ENCODE results near the gene SRBD1.

The SRBD1 gene

GRCh38 chr2:45373534-45373933, 237.5 kb downstream of the SRBD1 start:
- DNase-seq (ENCODE audit: low read depth in 2 of 2) = no peak

DNA sequence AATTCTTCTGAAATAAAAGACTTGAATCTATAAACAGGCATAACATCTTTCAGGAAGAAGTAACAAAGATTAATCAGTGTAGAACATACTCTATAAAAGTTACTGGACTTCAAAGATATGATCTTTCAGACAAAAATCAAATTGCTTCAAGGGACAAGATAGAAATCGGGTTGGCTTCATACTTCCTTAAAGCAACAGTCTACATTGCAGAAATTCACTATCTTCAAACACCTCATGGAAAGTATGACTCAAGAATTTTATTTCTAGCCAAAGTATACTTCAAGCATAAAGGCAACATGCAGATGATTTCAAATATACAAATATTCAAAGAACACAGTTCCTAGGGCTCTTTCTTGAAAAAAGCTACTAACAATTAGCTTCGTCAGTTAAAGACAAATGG, 240.7 kb downstream of the SRBD1 start:
- no peak for DNase-seq (ENCODE audit: low read depth in 2 of 2)

DNA sequence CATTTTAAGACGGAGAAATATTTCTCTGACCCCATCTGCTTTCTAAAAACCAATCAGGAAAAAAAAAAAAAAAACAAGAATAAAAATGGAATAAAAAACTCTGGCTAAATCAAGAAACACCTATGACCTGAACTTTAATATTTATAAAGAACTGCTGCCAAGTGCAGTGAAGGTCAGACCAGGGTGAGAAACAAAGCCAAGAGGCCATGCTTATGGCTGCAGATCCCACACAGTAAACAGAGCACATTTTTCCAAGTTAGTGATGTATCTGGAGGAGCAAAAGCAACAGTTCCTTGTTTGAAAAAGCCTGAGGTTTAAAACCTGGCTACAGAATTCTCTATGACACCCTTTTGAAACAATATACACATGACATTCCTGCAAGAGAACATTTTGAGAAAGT, 242.3 kb downstream of the SRBD1 start:
- no peak for DNase-seq (ENCODE audit: low read depth in 2 of 2)

DNA sequence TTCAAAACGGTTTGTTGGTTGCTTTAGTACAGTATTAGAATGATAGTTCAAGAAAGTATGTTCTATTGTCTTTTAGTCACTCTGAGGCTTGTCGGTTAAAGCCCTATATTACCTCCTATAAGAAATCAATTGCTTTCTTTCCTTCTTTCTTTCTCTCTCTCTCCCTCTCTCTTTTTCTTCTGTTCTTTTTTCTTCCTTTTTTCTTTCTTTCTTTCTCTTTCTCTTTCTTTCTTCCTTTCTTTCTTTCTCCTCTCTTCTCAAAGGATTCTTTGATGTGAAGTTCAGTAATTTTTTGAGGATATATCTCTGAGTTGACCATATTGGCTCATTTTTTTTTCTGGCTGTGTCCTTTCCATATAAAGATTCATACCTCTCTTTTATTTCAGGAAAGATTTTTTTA, 249.4 kb downstream of the SRBD1 start:
- no peak for DNase-seq (ENCODE audit: low read depth in 2 of 2)

- DNase-seq (ENCODE audit: low read depth in 2 of 2) = no peak
Measured at GRCh38 chr2:45354776-45355175, 256.3 kb downstream of the SRBD1 start.

DNA sequence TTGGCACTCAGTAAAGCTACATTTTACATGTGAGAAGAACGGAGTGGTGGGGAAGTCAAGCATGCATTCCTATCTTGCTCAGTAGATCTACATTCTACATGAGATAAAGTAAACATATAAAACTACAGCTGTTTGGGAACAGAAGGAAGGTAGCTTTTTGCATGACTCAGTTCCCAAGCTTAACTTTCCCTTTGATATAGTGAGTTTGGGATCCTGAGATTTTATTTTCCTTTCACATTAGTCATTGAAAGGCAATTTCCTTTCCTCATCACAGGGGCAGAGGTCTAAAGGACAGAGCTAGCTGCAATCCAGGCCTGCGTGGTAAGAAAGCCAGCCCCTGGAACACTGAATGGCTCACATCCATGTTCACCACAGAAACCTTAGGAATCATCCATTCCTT, 257.2 kb downstream of the SRBD1 start:
- no peak for DNase-seq (ENCODE audit: low read depth in 2 of 2)

- DNase-seq (ENCODE audit: low read depth in 2 of 2) = no peak
Measured at GRCh38 chr2:45352506-45352905, 258.6 kb downstream of the SRBD1 start.

DNA sequence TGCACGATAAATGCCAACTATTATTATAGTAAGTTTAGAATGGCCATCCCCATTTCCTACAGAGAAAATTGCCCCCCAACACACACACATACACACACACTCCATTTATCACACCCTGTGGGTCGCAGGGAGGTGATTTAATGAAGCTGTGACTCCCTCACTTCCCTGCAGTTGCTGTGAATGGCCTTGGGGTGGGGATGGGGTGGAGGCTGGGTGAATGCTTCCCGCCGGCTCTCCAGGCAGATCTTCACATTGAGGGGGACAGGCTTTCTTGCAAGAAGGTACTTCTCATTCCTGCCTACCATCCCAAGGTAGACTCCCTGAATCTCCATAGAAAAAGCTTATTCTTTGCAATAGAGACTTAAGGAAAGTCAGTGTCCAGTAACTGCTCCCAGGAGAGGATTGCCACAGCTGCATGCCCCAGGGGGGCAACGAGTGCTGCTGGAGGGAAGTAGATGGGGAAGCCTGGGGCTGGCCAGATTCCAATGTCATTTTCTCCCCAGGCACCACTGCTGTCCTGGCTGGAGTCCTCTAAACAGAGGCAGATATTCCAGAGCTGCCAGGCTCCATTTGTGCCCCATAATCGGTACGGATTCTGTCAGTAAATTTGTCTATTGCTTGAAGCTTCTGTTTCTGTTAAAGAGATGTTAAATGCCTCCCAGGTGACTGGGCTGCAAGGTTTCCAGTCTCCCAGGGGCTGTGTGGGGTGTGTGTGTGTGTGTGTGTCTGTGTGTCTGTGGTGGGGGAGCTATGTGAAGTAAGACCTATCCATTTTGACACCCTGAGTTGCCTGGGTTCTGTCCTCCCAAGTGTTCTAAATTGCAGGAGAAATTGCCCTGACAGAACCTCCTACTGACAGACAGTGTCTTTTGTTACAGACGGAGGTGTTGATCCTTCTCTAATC, 265.5 kb downstream of the SRBD1 start:
- DNase-seq (ENCODE audit: low read depth in 2 of 2) = no peak

- no peak for DNase-seq (ENCODE audit: low read depth in 2 of 2)
Measured at GRCh38 chr2:45344502-45344901, 266.6 kb downstream of the SRBD1 start.

- no peak for DNase-seq (ENCODE audit: low read depth in 2 of 2)
Measured at GRCh38 chr2:45344071-45344470, 267.0 kb downstream of the SRBD1 start.

DNA sequence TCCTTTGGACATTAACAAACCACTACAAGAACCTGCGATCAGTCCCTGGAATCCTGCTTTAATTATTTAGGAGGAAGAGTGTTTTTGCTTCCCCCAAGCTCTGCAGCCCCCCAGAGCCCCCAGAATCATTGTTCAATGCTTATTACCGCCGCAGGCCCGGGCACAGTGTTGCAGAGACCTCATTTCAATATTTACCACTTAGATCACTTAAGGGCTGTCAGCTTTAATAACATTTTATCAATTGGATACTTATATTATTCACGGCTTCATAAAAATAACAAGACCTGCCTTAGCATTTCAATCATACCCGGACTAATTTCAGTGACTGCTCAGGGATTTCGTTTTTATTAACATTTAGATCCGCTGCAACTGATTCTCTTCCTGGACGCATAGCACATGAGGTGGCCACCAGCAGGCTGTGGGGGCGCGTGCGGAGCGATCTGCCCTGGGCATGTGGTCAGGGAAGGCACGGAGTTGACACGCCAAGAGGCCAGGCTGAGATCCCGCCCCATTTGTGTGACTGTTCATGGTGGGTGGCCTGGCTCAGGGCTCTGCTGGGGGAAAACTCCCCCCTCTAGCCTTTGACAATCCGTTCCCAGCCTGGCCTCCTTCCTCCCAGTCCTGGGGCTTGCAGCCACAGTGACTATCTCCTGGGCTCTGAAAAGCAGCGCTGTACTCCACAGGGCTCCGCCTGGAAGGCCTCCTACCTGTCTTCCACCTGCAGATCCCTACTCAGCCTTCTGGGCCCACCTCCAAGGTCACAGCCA, 267.6 kb downstream of the SRBD1 start:
- no peak for DNase-seq (ENCODE audit: low read depth in 2 of 2)

DNA sequence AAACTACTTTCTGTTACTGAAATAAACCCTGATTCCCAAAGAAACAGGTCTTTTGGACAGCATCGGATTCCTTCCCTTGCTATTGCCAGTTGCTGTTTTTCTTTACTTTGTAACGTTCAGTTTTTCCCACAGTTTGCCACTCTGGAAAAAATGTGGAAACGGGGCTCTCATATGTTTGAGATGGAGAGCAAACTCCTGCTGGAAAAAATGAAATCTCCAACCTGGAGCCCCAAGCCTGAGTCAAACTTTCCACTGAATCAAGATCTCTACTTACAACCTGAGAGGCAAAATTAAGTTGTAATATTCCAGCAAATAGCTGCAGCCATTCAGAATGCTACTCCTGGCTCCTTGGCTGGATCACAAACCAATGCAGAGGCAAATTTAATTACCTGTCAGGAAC, 270.7 kb downstream of the SRBD1 start:
- DNase-seq (ENCODE audit: low read depth in 2 of 2) = no peak

GRCh38 chr2:45339253-45339652, 271.8 kb downstream of the SRBD1 start:
- no peak for DNase-seq (ENCODE audit: low read depth in 2 of 2)

Measured in stimulated activated CD4-positive, alpha-beta T cell treated with anti-CD3 and anti-CD28 coated beads, Interleukin-15, amount 100 ng/mL, for 48 hours (primary cell).